NCI-H2227 treated with DMSO at 0.1 percent for 48 hours (cell line): Measurements from ENCODE around the gene FBH1.
"Not testable (repeated sequence)": the region's sequence is repeated elsewhere in the genome, so short reads cannot be mapped to it uniquely, and the experiment has no call there.

Source experiments
- DNase-seq: peaks from one replicate; lab custom pipeline; 2025; lab: John Stamatoyannopoulos, UW

The FBH1 gene

DNA sequence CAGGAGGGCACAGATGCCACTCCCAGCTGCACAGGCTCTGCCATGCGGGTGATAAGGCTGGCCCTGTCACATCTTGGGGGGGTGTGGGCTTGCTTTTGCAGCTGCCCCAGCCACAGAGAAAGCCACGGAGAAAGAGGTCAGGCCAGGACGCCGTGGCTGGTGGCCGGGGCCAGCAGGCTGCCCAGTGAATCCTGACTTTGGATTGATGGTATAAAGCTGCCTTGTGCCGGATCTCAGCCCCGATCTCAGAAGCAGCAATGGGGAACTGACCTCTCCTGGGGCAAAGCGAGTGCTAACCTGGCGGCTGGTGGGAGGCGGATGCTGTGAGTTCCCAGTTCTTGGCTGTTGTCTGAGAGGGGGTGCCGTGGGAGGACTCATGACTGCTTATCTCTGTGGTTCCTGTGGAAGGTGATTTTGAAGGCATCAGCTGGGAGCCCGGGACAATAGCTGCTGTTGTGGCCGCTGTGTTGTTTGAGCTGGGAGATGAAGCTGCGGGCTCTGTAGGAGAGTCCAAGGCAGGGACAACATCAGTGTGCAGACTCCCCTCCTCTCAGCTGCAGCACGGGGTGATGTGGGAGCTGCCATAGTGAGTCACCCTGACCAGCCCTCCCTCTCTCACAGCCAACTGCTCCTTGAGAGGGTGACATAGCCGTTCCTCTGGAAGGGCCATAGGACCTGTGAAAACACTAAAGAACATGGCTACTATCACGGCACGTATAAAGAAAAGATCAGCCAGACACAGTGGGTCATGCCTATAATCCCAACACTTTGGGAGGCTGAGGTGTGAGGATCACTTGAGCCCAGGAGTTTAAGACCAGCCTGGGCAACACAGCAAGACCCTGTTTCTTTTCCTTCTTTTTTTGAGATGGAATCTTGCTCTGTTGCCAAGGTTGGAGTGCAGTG is 70.3 kb downstream of the FBH1 start:
- no peak for DNase-seq

DNA sequence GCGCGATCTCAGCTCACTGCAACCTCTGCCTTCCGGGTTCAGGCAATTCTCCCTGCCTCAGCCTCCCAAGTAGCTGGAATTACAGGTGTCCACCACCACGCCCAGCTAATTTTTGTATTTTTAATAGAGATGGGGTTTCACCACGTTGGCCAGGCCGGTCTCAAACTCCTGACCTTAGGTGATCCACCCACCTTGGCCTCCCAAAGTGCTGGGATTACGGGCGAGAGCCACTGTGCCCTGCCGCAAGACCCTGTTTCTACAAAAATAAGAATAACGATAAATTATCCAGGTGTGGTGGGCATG is 70.9 kb downstream of the FBH1 start:
- DNase-seq, result not testable (repeated sequence)

- DNase-seq, result no peak
Measured at GRCh38 chr10:5961405-5962100, 71.5 kb downstream of the FBH1 start.

- not testable (repeated sequence) for DNase-seq
Measured at GRCh38 chr10:5962358-5962940, 72.4 kb downstream of the FBH1 start.

GRCh38 chr10:5963071-5963470 is 73.0 kb downstream of the FBH1 start:
- no peak for DNase-seq

- DNase-seq, result no peak
Measured at GRCh38 chr10:5963591-5963990, 73.5 kb downstream of the FBH1 start.

- DNase-seq, result no peak
Measured at GRCh38 chr10:5964736-5965135, 74.7 kb downstream of the FBH1 start.

DNA sequence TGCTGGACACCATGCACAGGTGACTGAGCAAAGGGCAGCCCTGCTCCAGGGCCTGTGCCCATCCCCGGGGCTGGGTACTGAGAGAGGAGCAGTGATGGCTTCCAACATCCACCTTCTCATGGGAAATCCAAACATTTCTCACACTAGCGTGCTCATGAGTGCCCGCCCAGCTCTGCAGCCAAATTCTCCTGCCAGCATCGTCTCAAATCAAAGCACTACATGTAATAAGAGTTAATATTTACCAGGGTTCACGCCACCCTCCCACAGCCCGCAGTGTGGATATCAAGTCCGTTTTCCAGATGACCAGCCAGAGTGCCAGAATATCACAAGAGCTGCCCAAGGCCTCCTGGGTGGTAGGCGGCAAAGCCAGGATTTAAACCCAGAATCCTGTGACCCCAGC is 75.2 kb downstream of the FBH1 start:
- no peak for DNase-seq

GRCh38 chr10:5968037-5968680 is 78.1 kb downstream of the FBH1 start:
- no peak for DNase-seq

- DNase-seq, result no peak
Measured at GRCh38 chr10:5968681-5969453, 78.8 kb downstream of the FBH1 start.

GRCh38 chr10:5970066-5970465 is 80.0 kb downstream of the FBH1 start:
- no peak for DNase-seq

- no peak for DNase-seq
Measured at GRCh38 chr10:5970527-5970926, 80.5 kb downstream of the FBH1 start.

DNA sequence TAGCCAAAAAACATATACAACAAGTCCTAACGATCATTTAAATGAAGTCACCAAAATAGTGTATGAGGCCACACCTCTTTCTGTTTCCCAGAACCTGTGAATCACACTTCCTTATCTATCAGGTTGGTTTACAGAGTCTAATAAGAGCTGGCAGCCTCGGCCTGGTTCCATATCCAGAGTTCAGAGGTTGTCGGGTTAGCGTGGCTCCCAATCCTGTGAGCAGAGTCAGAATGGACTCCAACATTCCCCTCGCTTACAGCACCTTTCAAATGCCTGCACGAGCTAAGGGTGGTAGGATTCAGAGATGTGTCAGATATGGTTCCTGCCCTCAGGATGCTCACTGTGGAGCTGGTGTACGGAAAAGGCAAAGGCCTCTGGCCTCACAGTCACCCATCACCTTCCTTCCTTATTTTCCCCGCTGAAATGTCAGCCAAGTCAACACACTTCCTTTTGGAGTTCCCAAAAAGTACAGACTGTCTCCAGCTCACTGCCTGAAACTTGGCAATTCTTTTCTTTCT is 81.3 kb downstream of the FBH1 start:
- no peak for DNase-seq

GRCh38 chr10:5971886-5972285 is 81.8 kb downstream of the FBH1 start:
- no peak for DNase-seq

- no peak for DNase-seq
Measured at GRCh38 chr10:5973069-5973468, 83.0 kb downstream of the FBH1 start.

DNA sequence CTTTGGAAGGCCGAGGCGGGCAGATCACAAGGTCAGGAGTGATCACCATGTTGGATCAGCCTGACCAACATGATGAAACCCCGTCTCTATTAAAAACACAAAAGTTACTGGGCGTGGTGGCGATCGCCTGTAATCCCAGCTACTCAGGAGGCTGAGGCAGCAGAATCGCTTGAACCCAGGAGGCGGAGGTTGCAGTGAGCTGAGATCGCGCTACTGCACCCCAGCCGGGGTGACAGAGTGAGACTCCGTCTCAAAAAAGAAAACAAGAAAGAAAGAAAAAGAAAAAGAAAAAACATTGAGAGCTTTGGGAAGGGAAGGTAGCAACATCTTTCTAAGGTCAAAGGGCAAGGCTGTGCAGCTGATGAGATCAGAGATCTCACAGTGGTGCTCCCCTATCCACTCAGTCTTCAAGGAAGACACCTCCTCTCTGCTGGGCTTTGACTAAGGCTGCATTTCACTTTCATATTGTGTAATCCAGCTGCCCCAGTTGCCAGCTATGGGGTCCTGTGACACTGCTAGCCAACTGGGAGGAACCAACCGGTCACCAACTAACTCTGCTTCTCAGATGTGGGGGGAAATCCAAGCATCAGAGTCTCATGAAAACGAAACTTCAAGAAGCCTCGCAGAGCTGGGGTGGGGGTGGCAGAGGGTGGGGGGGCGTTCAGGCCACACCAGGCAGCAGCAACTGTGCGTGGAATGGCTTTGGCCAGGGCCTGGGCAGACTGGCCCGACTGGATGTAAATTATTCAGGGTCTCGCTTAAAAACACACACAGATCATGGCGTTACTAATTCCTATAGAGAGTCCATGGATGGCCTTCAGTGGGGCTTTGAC is 85.8 kb downstream of the FBH1 start:
- DNase-seq, result no peak

DNA sequence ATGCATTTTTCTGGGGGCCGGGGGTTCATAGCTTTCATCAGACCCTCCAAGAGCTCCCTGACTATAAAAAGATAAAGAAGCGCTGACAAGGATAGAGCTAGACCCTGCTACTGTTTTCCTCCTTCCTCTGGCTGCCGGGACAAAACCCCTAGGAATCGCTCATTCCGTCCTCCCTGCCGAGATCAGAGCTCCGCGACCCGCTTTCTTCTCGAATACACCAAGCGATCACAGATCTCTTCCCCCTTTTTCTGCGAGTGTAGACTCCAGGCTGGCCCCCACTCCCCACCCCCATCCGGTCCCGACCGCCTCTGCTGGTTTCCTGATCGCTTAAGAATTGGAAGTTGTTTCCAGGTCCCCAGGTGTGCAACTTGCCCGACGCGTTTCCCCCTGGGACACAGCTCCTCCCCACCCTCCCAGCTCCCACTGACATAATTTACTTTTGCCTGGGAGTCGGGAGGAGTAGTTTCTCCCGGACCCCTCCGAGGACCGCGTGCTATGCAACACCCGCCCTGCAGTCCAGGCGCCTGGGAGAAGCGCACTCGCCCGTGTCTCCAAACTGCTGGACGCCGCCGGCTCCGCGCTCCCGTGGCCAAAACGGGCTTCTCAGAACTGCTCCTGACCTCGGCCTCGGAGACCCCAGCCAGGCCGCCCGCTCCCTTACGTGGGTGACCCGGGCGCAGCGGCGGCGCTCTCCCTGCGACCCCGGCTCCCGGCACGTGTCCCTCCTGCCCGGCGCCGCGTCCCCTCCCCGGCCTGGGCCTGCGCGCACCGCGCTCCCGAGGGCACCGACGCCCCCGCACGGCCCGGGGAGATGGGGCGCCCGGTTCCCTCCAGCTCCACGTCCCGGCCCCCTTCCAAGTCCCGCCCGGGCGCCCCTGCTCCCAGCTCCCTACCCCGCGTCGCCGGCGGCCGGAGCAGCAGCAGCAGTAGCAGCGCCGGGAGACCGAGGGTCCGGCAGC is 86.7 kb downstream of the FBH1 start:
- DNase-seq, result no peak

GRCh38 chr10:5977471-5978229 is 87.6 kb downstream of the FBH1 start, which contains the start of gene IL15RA:
Gene IL15RA (minus strand): TSS chr10:5977543. CDS start chr10:5977492, 51 bp downstream.
- DNase-seq, result no peak

GRCh38 chr10:5978230-5978489 is 88.1 kb downstream of the FBH1 start:
- DNase-seq, result no peak
